OCI-LY3 (cell line): ENCODE data around the gene CEP131.

Source experiments
- CTCF ChIP-seq: fragments of 200-600, 300-600 bp; sonication (generic); IDR thresholded peaks from 2 replicates; pipeline ENCODE4 v1.5.1; 2014; ENCODE audit warnings: antibody characterized with exemption, low read length, low read depth
- EZH2phosphoT487 ChIP-seq: fragments of 200-600 bp; shearing (Covaris generic); IDR thresholded peaks from 2 replicates; pipeline ENCODE4 v1.6.1; 2018; ENCODE audit warnings: antibody characterized with exemption, mixed run types, low read depth

DNA sequence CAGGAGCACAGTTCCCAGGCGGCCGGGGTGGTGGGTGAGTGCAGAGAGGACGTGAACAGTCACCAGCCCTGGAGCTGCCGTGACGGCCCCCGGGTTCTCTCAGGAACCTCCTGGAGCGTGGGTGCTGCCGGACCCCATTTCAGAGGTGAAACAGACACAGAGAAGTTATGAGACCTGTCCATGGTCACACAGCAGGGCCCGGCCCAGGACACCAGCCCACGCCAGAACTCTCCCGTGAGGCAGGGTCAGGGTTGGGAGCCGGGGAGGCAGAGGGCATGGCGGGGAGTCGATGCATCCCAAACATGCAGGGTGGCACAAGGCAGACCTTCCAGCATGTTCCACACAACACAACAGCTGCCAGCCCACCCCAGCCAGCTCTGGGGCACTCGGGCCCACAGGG lies 61.2 kb downstream of the CEP131 start:
- TF ChIP-seq CTCF = no peak
- TF ChIP-seq EZH2phosphoT487 = no peak
